Inflammatory macrophage treated with lipopolysaccharide for 4 hours (primary cell): ENCODE measurements around the gene TRIP4.
"Not testable (repeated sequence)": the region's sequence is repeated elsewhere in the genome, so short reads cannot be mapped to it uniquely, and the experiment has no call there.

Source experiments
- DNase-seq: peaks from one replicate; pipeline ENCODE4 v3.0.0-alpha.2; 2020

TRIP4 gene

DNA sequence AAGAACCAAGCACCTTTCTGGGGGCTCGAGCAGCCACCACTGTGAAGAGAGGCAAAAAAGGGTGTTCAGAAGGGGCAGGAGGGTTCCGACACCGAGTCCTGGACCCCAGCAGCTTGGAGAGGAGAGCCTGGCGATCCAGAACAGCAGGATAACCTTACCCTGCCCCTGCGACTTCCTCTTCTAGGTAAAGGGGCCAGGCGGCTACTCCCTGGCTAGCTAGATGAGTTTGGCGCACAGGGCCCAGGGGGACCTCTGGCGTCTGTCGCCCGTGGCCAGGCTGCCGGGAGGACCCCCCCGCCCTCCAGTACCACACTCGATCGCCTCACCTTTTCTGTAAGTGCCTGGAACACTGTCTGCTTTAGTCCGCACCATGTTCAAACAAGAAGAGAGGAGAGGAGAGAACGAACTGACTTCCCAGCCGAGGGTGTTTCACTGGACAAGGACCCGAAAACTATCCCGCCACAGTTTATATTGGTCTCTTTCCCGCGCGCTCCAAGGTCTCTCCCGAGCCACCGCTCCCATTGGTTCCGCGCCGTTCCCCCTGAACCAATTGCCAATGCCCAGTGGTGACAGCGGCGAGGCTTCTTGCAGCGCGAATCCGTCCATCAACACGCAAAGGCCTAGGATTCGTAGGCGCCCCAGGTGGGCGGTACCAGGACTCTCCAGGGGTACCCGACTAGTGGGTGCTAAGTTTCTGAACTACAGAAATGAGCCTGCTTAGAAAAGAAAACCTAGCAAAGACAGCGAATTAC lies 6.5 kb upstream of the TRIP4 start, which contains the start of gene PCLAF:
Gene PCLAF, minus strand, starts transcription at position 442 of the 752 bp plus-strand sequence. Its CDS starts 70 bp downstream, at position 372.
- DNase-seq = peak; percentile 95

DNA sequence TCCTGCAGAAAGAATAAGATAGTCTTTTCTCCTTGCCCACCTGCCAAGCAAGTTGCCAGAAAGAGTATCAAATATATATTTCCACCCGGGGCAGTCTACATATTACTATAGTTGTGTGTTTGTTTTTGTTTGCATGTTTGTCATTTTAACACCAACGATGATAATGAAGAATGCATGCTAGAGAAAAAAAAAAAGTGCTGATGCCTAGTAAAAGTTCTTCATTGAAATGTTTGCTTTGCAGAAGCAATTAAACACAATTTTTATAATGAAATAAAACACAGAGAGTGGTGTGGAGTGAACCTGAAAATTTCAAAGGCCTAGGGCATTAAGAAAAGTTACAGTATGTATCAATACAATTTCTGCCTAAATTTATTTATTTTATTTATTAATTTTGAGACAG lies 3.9 kb upstream of the TRIP4 start:
- DNase-seq = no peak

DNA sequence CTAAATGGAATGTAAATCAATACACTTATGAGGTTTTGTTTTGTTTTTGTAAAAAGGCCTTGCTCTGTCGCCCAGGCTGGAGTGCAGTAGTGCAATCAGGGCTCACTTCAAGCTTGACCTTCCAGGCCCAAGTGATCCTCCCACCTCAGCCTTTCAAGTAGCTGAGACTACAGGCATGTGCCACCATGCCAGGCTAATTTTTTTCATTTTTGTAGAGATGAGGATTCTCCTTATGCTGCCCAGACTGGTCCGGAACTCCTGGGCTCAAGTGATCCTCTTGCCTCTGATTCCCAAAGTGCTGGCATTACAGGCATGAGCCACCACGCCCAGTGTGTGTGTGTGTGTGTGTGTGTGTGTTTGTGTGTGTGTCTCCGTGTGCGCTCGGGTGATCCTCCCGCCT lies 1.3 kb upstream of the TRIP4 start:
- DNase-seq = no peak

DNA sequence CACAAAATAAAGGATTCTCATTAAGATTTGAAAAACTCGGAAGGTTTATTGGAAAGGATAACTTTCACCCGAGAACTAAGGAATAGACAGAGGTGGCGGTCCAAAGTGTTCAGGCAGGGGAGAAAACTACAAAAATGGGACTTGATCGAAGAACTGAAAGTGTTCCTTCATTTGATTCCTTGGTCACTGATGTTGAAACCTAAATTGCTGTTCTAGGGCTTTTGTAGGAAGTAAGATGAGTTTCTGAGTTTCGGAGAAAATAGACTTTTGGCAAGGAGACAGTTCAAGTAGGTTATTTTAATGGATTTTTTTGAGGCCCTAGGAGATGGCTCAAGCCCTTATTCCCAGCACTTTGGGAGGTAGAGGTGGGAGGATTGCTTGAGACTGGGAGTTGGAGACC lies 1.4 kb downstream of the TRIP4 start:
- peak; percentile 68 for DNase-seq

DNA sequence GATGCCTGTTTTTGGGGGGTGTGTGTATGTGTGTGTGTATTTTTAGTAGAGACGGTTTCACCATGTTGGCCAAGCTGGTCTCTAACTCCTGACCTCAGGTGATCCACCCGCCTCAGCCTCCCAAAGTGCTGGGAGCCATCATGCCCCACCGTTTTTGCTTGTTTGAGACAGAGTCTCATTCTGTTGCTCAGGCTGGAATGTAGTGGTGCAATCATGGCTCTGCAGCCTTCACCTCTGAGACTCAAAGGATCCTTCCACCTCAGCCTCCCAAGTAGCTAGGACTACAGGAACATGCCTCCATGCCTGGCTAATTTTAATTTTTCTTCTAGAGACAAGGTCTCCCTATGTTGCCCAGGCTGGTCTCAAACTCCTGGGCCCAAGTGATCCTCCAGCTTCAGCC lies 4.8 kb downstream of the TRIP4 start:
- not testable (repeated sequence) for DNase-seq

DNA sequence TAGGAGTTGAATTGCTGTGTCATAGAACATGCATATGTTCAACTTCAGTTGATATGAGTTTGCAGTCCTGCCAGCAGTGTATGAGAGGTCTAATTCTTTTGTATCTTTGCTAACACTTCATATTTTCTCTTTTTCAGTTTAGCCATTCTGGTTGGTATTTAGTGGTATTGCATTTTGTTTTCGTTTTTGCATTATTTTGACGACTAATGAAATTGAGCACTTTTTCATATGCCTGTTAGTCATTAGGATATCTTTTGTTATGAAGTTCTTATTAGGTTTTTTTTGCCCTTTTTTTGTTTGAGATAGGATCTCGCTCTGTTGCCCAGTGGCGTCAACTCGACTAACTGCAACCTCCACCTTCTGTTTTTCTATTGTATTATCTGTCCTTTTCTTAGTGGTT lies 9.2 kb downstream of the TRIP4 start:
- DNase-seq = no peak

DNA sequence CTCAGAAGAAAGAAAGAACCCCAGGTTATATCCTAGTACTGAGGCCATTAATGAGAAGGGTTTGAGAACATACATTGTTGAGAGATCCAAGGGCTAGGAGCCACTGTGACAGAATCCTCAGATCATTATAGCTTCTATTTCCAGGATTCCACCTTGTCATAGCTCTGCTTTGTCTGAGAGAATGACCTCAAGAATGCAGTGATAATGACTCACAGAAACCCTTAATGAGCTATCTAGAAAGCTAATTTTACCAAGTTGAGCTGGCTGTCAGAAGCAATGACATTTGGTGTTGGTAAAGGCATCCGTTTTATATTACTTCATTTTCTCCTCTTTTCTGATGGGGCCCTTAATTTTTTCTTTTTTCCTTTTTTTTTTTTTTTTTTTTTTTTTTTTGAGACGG lies 10.9 kb downstream of the TRIP4 start:
- DNase-seq = no peak

DNA sequence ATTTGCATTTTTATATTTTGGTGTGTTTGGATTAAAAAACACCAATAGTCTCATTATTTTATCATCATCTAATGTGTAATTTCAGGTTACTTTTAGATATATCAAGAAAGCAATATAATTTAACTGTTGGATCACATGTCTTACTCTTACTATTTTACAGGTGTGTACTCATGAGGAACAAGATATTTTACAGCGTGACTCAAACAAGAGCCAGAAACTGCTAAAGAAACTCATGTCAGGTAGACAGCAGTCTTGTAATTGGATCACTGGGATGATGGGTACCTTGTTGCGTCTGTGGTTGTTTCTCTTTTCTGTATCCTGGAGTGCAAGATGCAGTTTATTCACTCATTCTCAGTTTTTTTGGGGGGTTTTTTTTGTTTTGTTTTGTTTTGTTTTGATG lies 12.9 kb downstream of the TRIP4 start:
- no peak for DNase-seq

DNA sequence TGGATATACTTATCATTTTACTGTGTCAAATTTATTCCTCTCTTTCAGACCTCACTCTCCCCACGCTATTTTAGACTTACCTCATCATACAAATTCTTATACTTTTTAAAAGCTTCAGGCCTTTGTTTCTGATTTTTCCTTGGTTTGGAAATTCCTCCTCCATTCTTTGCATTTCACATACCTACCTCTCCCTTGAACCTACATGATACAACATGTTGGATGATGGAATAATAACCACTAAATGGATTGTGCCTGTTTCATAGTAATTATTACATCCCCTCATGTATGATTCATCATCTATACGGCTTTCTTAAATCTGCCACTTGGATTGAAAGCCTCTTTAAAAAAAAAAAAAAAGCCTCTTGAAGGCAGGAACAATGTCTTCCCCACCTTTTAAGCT lies 24.6 kb downstream of the TRIP4 start:
- no peak for DNase-seq

DNA sequence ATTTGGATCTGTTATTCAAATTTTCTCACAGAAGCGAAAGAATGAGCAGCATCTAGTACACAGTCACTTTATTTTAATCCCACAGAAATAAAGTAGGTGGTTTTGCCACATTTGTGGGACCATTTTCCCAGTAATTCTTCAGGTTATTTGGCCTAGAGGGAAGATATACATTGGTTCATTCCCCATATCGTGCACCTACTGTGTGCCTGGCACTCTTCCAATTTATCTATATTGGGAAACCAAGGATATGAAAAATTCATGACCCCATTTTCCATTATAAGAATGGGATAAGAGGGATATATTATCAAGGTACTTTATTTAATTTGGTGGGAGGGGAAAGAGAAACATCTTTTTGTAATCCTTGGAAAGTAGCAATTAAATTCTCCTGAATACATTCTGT lies 35.1 kb downstream of the TRIP4 start:
- DNase-seq = no peak

DNA sequence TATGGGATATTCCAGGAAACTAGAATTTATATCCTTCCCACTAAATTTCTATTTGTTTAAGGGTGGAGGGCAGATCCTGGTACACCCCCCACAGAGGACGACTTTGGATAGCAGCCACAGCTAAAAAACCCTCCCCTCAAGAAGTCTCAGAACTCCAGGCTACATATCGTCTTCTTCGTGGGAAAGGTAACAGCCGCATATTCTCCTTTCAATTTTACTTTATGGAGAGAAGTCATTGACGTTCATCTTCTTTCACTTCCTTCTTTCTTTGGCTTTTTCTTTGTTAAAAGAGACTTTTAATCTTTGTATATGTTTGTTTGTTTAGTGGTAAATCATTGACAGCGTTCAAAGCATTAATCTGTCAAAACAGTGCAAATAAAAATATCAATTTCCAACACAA lies 36.3 kb downstream of the TRIP4 start:
- DNase-seq = peak; percentile 20

DNA sequence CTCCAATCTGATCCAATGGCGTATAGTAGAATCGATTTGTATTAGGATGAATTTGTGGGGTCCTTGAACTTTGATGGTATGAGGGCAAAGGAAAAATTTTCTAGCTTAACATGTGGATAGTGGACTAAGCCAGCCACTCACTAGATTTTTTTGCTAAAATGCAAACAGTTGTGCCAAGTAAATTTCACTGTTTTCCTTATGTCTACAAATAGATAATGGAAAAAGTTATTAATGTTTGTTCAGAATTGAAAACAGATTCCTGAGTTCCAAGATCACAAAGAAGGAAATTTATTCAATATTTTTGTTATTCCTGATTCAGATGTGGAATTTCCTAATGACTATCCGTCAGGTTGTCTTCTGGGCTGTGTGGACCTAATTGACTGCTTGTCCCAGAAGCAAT lies 37.6 kb downstream of the TRIP4 start:
- DNase-seq = no peak

DNA sequence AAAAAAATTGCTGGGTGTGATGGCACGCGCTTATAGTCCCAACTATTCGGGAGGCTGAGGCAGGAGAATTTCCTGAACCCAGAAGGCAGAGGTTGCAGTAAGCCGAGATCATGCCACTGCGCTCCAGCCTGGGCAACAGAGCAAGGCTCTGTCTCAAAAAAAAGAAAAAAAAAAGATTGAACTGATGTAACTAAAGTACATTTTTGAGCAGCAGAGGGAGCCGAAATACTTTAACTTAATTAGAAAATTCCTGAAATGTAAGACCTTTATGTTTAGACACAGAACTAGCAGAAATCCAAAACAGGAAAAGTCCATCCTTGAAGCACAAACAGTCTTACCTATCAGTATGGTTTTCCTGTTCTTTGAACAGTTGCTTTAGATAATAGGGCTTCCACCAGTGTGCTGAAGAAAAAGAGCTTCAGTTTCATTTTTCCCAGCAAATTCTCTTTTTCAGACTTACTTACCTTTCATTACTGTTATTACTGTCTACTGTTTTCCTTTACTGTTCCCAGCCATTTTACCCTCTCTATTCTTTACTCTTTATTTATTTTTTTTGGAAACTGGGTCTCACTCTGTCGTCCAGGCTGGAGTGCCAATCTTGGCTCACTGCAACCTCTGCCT lies 39.3 kb downstream of the TRIP4 start:
- DNase-seq = no peak

DNA sequence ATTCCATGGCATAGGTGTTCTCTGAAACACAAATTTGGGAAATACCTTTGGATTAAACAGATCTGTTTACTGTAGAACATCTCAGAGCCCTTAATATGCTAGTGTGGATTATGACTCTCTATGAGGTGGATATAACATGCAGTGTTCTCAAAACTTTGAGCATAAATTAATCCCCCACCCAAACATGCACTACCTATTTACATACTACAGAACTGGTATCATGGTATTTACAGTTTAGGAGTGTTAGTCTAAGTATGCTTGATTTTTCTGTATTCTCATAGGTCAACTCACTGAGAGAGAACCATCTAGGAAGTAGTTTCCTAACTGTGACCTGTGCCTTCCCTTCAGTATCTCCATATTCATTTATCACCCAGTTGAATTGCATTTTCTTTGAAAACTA lies 41.8 kb downstream of the TRIP4 start:
- DNase-seq = no peak

DNA sequence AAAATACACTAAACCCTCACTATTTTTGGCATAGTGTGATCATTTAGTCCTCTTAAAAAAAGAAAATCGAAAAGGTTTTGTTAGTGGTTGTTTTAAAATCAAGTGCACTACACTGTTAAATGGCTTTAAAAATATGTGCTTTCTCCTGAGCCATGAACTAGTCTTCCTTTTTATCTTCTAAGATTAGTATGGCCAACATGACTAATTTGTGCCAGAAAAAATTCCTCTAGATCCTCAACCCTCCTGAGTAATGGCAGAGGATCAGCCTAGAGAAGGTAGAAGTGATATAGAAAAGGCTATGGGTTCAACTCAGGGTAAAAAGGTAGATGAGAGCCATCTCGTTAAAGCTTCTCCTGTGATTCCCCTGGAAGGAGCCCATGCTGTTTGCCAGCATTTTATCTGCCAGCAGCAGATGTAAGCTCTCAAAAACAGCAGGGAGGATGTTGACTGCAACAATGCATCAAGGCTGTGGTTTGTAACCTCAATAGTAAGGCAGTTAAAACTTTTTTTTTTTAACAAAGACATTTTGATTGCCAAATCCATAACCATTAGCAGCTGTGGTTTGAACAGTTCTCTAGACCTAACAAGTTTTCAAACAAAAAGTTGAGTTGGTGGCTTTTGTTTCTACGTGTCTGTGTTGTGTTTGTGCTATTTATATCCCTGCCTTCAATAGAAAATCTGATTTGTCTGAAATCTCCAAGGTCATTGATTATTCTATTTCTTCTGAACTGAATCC lies 42.5 kb downstream of the TRIP4 start:
- no peak for DNase-seq

DNA sequence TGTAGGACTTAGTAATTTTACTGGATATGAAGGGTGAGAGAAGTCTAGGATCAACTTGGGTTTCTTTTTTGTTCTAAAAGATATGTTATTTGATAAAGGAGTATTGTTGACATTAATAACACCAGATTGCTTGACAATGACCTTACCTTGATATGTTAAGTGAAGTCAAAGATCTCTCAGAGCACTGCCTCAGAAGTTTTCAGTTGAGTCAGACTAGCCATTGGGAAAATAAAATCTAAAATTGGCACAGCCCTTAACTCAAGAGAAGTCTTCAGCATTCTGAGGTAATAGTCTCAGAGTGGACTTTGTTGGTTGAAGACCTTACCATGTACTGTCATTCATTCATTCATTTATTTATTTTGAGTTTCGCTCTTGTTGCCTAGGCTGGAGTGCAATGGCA lies 50.3 kb downstream of the TRIP4 start:
- DNase-seq = no peak

DNA sequence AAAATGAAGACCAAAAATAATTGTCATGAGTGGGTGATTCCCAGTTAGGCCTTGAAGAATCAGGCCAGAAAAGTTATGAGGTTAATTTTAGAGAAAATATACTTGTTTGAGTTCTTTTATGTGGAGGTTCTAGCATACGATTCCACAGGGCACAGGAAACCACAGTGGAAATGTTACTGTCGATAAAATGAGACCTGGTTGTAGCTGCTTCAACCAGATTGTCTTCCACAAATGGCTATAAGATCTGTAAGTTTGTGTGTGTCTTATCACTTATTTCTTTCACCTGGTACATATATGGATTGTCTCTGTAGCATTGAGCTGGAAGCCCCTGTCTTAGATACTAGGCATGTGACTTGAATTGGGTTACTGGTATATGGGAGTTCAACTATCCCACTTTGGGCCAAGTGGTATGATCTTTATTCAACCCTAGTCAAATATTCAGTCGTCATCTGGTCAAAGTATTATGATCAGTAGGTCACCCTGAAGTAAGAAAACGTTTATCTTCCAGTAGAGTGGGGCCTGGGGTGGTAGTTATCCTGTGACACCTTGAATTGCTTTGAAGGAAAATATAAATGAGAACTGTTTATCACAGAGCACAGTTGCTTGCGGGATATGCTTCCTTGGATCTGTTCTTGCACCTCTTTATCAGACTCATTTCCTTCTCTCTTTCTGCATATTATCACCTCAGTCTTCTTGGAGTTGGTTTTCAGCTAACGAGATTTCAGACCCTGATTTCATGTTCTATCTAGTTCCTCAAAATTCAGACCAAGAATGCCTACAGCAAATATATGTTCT lies 51.2 kb downstream of the TRIP4 start:
- DNase-seq = no peak

DNA sequence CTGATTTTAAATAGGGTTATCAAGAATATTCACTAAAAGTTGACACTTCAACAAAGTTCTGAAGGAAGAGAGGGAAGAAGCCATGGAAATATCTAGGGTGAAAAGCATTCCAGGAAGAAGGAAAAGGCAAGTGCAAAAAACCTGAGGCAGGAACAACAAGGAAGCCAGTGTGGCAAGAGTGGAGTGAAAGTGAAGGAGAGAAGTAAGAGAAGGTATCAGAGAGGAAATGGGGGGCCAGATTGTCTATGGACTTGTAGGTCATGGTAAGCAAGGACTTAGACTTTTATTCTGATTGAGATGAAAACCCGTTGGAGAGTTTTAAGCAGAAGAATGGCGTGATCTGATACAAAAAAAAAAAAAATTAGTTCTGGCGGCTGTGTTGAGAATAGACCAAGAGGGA lies 54.2 kb downstream of the TRIP4 start:
- no peak for DNase-seq

DNA sequence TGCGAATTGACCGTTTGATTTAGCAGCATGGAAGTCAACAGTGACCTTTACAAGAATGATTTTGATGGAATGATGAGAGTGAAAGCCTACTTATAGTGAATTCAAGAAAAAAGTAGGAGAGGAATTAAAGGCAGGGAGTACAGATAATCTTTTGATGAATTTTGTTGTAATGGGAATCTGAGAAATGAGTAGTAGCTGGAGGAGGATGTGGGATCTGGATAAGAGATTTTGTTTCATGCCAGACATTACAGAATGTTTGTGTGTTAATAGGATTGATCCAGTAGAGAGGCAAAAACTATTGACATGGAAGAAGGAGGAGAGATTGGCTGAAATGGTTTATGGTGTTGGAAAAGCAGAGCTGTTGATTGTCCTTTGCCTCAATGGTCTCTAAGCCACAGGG lies 55.4 kb downstream of the TRIP4 start:
- no peak for DNase-seq

DNA sequence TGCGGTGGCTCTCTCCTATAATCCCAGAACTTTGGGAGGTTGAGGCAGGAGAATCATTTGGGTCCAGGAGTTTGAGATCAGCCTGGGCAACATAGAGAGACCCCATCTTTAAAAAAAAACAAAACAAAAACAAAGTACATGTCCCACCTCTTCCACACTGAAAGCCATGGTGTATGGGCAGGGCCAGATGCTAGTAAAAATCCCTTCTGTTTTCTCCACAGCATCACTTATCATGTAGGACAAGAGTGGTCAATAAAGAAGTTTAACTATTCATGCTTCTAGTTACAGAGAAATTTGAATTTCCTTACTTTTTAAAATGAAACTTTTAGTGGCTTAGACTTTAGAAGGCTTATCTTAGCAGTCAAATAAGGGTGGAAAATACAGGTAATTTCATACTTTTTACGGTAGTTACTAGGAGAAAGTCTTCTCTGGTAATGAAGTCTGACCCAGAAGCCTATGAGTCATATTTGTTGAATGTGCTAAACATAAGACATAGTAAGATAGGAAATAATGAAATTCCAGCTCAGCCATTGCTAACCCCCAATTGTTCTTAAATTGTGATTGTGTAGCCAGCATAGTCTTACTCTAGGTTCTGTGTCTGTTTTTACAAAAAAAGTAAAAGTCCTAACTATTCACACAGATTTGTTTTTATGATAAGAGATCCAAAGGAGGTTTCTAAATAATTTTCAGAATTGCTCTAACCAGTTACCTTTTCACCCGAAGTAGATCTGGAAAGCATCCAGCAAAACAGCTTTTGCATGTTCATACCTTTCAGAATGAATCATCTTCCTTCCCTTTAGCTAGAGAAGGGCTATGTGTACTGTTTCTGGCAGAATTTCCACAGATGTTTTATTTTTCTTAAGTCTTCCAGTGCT lies 56.3 kb downstream of the TRIP4 start:
- no peak for DNase-seq

DNA sequence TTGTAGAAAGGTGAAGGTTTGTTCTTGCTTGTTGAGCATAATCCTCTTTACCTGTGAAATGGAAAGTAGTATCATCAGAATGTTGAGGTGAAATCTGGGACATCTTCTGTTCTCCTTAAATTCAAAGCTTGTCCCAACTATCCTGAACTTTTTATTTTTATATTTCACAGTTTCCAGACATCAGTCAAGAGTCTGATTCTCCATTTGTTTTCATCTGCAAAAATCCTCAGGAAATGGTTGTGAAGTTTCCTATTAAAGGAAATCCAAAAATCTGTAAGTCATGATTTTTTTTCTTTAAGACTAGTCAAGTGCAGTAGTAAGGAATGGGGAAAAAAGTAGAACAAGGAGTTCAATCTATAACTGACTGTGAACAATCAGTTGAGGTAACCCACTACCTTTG lies 57.2 kb downstream of the TRIP4 start:
- no peak for DNase-seq
